ENCODE results near the gene CRYBG2.

Gene CRYBG2

DNA sequence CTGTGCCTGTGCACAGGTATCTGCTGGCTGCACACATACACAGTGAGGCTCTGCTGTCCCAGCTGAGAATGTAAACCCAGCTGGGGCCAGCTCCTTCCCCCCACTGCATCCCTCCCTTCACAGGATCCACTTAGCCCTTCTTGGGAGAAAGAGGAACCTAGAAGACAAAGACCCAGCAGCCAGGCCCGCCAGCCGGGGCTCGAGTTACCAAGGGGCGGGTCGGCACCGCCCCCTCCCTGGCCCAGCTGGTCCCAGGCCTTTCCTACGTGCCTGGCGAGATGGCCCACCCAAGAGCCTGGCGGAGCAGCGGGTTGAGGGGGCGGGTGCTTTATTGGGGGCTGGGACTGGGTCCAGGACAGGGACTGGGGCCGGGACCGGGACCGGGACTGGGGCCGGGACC, 72.0 kb downstream of the CRYBG2 start:
- DNase-seq (ENCODE audit: low read depth) = no peak
- TF ChIP-seq, protein P1, sequence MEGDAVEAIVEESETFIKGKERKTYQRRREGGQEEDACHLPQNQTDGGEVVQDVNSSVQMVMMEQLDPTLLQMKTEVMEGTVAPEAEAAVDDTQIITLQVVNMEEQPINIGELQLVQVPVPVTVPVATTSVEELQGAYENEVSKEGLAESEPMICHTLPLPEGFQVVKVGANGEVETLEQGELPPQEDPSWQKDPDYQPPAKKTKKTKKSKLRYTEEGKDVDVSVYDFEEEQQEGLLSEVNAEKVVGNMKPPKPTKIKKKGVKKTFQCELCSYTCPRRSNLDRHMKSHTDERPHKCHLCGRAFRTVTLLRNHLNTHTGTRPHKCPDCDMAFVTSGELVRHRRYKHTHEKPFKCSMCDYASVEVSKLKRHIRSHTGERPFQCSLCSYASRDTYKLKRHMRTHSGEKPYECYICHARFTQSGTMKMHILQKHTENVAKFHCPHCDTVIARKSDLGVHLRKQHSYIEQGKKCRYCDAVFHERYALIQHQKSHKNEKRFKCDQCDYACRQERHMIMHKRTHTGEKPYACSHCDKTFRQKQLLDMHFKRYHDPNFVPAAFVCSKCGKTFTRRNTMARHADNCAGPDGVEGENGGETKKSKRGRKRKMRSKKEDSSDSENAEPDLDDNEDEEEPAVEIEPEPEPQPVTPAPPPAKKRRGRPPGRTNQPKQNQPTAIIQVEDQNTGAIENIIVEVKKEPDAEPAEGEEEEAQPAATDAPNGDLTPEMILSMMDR (IDR thresholded peaks at IDR 0.05; ENCODE audit: low read length, missing control alignments) = no peak

DNA sequence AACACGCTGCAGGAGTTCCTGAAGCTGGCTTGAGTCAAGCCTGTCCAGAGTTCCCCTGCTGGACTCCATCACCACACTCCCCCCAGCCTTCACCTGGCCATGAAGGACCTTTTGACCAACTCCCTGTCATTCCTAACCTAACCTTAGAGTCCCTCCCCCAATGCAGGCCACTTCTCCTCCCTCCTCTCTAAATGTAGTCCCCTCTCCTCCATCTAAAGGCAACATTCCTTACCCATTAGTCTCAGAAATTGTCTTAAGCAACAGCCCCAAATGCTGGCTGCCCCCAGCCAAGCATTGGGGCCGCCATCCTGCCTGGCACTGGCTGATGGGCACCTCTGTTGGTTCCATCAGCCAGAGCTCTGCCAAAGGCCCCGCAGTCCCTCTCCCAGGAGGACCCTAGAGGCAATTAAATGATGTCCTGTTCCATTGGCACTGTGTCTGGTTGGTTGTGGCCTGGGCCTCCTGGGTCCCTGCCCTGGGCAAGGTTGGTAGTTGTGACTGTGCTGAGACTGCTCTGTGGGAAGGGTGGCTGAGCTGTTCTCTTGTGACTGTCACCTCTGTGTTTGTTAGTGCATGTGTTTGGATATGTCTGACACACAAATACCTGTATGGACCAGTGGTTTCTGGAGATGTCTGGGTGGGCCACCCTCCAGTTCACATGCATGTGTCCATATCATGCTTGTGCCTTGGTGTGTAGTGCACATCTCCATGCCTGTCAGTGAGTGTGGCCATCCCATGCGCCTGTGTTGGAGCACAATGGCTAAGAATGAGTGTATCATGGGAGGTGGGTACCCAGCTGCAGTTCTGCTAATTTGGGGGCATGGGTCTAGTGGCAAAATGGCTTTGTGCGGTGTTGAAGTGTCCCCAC, 72.6 kb downstream of the CRYBG2 start:
- DNase-seq (ENCODE audit: low read depth) = peak; percentile 28
- TF ChIP-seq, protein P1 (IDR thresholded peaks at IDR 0.05; ENCODE audit: low read length, missing control alignments) = no peak

More for the DNA sequence above, 72.0 kb downstream of the CRYBG2 start:
- peak overlapping the region; percentile 81 for H3K4me3 ChIP-seq (replicated peaks; ENCODE audit: low read depth, low read length)

DNA sequence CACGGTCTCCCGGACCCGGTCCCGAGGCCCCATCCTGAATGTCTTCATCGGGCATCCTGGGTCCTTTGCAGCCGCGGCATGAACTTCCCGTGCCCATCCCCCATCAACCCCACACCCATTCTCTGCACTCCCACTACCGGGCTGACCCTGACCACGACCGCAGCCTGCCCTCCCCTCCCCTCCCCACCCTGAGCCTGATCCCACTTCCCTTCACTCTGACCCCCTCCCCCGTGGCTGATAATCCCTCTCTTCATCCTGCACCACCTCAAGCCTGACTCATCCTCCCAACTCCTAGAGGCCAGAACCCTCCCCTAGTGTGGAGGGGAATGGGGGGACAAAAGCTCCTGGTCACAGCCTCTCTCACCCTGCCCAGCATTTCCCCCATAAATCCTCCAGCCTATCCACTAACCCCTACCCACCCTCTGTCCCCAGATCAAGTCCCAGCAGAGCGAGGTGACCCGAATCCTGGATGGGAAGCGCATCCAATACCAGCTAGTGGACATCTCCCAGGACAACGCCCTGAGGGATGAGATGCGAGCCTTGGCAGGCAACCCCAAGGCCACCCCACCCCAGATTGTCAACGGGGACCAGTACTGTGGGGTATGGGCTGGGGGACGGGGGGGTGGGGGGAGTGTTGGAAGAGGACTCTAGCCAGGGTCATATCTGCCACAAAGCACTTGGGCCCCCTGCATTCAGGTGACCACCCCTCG, 73.4 kb downstream of the CRYBG2 start:
- peak overlapping the region; percentile 81 for H3K4me3 ChIP-seq (replicated peaks; ENCODE audit: low read depth, low read length)
- TF ChIP-seq, protein P1 (IDR thresholded peaks at IDR 0.05; ENCODE audit: low read length, missing control alignments) = no peak
- DNase-seq (ENCODE audit: low read depth) = no peak

More for the DNA sequence above, 72.6 kb downstream of the CRYBG2 start:
- peak overlapping the region; percentile 81 for H3K4me3 ChIP-seq (replicated peaks; ENCODE audit: low read depth, low read length)

DNA sequence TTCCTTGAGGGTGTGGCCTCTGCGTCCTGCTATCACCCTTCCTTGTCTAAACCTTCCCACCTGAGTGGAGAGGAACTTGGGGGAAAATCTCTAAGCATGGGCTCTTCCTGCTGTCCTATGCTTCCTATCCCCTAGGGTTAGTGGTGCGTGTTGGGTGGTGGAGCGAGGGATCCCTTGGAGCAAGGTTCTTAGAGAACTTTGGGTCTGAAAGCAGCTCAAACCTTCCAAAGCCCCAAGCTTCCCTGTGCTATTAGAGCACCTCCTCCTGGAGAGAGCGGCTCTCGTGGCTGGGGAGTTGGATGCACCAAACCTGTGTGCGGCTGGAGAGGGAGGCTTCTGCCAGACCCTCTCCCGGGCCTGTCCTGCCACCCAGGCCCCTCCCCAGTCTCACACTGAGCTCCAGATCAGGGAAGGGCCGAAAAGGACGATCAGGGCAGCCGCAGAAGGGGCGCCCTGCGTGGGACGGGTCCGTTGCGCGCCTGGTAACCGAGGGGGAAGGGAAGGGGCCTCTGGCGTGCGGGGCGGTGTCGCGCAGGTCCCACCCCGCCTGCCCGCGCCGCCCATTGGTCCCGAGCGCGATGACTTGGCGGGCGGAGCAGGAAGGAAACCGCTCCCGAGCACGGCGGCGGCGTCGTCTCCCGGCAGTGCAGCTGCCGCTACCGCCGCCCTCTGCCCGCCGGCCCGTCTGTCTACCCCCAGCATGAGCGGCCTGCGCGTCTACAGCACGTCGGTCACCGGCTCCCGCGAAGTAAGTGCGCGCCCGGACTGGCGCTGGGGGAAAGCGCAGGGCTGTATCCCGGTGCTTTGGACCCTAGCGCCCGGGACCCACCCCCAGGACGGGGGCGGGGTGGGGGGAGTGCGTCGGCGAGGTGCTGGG, 74.2 kb downstream of the CRYBG2 start, which contains the start of gene SH3BGRL3:
SH3BGRL3 (plus strand) TSS at position 631 of the 877 bp plus-strand sequence; CDS start at position 701, 70 bp downstream.
- TF ChIP-seq, protein P1 (IDR thresholded peaks at IDR 0.05; ENCODE audit: low read length, missing control alignments) = peak; percentile 63
- peak; percentile 78 for DNase-seq (ENCODE audit: low read depth)
- H3K4me3 ChIP-seq (replicated peaks; ENCODE audit: low read depth, low read length) = peak within 1 kb of the TSS; percentile 81

DNA sequence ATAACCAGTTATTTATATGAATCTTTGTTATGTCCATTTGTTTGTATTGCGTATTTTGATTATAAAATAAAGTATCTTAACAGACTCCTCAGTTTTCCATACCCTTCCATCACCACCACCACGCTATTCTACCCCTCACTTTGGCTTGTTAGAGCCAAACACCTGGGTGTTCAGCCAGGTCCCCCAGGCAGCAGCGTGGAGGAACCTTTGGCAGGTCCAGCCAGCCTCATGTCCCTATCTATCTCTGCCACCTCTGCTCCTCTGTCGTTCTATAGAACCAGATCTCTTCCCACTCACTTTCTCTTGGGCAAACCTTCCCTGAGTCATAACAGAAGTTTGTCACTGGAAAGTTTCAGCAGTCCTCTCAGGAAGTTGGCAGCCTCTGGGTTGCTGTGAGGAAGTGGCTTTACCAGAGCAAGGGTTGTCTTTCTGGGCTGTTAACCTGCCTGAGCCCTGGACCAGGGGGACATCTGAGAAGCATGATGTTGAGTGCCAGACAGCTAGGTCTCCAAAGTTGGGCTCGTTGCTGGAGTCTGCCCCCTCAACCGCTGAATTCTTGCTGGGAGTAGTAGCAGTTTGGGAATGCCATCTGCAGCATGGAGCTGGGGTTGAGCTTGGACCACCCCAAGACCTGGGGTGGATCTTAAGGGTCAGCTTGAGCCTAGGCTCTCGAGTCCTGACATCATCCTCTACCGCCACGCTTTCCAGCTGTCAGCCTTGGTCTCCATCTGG, 75.0 kb downstream of the CRYBG2 start:
- TF ChIP-seq, protein P1 (IDR thresholded peaks at IDR 0.05; ENCODE audit: low read length, missing control alignments) = no peak
- peak overlapping the region; percentile 81 for H3K4me3 ChIP-seq (replicated peaks; ENCODE audit: low read depth, low read length)
- DNase-seq (ENCODE audit: low read depth) = peak; percentile 40

DNA sequence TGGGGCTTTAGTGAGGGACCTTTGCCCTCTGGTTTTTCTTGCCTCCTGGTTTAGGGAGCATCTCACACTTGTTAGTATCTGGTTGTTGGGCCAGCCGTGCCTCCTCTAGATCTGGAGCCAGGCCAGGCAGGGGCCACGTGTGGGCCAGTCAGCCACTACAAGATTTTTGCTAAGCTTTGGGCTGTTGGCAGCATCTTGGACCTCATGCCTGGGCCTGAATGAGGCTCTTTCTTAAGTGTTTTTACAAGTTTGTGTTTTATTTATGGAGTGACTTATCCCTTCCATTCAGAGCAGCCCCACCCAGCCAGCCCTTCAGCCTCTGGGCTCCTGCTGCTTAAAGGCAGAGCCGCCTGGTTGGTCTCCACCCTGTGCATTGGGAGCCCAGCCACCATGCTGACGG, 75.6 kb downstream of the CRYBG2 start:
- H3K4me3 ChIP-seq (replicated peaks; ENCODE audit: low read depth, low read length) = no peak overlapping the region
- DNase-seq (ENCODE audit: low read depth) = peak; percentile 53
- TF ChIP-seq, protein P1 (IDR thresholded peaks at IDR 0.05; ENCODE audit: low read length, missing control alignments) = no peak

Data from fibroblast of pulmonary artery (primary cell).